Fibroblast of skin of left quadriceps (primary cell): ENCODE measurements around the gene PNISR.
A peak's percentile ranks its signal among the peaks of the same experiment; 100 is the strongest.
"Not testable (repeated sequence)": the region's sequence is repeated elsewhere in the genome, so short reads cannot be mapped to it uniquely, and the experiment has no call there.

Experiments used
- DNase-seq, 2 experiments: peaks; one replicate each; pipeline ENCODE4 v3.0.0-alpha.2; 2013; ENCODE audit warnings: low read depth in 2 of 2

Gene PNISR, protein sequence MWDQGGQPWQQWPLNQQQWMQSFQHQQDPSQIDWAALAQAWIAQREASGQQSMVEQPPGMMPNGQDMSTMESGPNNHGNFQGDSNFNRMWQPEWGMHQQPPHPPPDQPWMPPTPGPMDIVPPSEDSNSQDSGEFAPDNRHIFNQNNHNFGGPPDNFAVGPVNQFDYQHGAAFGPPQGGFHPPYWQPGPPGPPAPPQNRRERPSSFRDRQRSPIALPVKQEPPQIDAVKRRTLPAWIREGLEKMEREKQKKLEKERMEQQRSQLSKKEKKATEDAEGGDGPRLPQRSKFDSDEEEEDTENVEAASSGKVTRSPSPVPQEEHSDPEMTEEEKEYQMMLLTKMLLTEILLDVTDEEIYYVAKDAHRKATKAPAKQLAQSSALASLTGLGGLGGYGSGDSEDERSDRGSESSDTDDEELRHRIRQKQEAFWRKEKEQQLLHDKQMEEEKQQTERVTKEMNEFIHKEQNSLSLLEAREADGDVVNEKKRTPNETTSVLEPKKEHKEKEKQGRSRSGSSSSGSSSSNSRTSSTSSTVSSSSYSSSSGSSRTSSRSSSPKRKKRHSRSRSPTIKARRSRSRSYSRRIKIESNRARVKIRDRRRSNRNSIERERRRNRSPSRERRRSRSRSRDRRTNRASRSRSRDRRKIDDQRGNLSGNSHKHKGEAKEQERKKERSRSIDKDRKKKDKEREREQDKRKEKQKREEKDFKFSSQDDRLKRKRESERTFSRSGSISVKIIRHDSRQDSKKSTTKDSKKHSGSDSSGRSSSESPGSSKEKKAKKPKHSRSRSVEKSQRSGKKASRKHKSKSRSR

DNA sequence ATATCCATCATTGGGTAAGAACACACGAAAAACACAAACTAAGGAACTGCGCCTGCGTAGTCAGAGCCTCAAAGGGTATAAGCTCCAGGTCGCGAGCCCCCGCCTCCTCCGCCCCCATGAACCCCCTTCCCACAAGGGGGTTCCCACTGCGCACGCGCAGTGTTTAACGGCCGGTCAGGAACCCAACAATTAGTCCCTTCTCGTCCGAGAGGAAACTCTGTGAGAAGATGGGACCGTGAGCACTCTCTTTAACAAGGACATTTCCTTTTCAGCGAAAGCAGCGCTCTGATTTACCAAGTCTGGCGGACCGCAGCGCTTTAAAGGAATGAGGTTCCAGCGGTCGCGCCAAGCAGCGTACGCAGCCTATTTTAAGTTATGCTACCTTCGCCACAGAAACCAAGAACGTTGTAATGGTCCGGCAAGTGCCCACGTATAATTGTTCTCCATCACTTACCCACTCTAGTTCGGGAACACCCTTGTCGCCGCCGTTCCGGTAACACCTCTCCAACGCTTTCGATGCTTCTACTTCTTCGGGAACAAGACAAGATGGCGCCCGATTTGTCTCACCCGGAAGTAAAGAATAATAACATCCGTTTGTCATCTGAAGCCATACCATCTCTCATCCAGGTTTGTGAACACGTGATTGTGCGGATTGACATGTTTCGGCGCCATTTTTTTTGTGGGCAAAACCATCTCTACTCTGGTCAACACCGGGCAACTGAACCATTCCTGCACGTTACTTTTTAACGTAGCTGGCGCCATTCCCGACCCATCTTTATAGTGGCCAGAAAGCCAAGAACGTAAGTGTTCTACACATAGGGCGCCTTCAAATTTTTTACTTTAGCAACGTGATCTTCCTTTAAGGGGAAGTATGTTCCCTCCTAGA, at the start of gene PNISR:
TSS of gene PNISR (minus strand) at position 548 of the 886 bp plus-strand sequence. CDS start 10,649 bp downstream, outside the sequence.
- DNase-seq = peak; percentile 98

DNA sequence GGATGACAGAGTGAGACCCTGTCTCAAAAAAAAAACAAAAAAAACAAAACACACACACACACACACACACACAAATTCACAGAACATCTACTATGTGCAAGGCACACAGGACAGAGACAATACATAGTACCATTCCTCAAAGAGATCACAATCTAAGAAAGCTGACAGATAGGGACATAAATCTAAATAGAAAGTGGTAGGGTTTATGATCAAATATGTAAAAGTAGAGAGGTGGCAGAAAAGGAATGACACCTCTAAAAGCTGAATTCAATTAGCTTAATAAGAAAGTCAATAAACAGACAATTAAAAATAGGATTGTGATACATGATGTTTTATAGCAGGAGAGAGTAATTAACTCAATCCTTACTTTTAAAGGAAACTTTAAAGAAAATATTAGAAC, 48.6 kb upstream of the PNISR start:
- no peak for DNase-seq

DNA sequence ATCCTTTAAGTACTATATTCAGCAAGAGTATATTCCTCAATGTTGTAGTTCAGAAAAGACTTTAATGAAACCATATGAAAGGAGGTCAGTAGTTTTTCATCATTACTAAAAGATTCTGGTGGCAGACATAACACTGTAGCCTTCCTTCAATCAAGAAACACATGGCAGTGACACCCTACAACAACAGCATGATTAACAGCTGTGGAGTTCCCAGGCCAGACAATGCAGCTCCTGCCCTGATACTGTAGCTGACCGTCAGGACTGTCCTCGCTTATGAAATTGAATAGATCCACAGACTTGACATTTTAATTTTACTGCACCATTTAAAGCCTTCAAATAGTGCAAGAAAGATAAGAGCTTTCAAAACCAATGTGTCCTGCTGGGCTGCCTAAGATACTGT, 46.5 kb upstream of the PNISR start:
- DNase-seq = no peak

DNA sequence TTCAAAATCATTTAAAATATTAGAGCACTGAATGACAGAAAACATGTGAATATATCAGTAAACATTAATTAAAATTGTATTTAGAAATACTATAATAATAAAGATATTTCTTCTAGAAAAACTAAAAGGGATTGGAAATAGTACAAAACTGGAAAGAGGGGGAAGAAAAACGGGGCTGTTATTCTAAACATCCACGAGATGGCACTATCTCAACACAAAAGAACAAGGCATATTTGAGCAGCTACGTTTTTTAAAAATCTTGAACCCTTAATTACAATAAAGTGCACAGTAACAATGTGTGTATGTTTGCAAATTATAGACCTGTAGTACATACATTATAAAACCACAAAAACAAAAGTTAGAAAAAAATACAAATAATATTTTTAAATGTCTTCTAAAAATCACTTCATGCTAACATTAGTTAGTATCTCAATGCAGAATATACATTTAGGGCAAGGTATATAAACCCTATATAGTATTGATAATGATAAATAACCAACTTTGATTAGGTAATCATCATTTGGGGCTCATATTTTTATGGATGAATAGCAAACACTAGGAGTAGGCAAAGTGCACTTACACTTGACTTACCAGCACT, 42.5 kb upstream of the PNISR start:
- DNase-seq = peak in 1 of 2 experiments; percentile 10

DNA sequence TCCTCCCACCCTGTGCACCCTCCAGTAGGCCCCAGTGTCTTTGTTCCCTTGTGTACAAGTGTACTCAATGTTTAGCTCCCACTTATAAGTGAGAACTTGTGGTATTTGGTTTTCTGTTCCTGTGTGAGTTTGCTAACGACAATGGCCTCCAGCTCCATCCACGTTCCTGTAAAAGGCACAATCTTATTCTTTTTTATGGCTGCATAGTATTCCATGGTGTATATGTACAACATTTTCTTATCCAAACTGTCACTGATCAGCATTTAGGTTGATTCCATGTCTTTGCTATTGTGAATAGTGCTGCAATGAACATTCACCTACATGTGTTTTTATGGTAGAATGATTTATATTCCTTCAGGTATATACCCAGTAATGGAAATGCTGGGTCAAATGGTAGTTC, 34.0 kb upstream of the PNISR start:
- not testable (repeated sequence) for DNase-seq

DNA sequence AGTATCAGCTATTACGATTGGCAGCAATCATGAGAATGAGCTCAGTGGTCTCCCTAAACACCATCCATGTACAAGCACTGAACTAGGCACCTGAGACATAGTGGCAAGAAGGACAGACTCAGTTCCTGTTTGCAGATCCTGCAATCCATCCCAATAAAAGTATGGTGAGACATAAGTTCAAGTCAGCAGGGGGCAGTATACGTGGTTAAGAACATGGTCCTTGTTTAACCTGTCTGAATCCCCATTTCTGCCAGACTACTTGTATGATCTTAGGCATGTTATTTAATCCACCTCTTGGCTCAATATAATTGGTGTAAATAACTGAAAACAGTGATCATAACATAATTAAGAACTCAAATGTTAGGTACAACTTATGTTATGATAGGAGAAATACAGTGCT, 33.2 kb upstream of the PNISR start:
- DNase-seq = no peak

DNA sequence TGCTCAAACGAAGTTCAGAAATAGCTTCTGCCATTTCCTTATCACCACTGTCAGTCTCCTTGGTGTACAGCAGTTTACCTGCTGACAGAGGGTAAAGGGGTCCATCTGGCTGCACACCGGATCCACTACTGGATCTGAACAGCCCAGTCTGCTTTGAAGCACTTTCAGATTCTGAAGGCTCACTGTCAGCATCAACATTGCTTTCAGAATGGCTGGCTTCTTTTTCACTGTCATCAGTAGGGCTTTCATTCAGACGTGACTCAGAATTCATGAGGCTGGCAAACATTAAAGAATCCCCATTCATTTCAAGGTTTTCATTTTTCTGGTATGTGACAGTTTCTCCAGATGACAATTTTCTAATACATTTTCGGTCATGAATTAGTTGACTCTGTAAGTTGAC, 21.0 kb upstream of the PNISR start:
- DNase-seq = no peak

DNA sequence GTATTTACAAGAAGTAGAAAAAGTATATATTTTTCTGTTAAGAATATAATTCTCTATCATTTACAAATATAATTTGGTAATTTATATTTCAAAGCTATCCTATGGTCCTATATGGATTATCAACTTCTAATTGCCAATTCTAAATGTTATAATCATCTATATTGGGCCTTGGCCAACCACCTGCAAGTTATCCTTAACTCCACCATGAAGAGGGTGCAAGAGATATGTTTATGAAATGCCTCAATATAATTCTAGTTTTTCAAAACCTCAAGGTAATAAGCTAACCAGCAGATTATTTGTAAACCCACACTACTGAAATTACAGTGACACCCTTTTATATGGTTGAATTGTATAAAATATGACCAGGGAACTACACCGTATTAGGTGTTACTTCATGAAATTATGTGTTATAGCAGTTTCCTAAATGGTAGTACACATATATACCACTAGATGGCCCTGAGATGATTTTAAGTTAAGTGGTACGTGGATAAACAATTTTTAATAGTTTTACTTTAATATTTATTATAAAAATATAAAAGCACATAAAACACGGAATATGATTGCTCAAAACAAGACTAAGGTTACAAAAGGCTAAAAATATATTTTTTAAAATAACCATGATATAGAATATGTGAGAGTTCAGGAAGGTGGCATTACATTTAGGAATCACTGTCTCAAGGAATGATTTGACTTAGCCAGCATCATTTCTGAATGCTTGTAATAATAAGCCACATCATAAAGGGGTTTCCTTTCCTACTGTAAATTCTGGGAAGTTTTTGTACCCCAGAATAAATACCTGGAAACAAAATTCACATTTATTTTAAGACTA, 9.8 kb upstream of the PNISR start:
- no peak for DNase-seq

DNA sequence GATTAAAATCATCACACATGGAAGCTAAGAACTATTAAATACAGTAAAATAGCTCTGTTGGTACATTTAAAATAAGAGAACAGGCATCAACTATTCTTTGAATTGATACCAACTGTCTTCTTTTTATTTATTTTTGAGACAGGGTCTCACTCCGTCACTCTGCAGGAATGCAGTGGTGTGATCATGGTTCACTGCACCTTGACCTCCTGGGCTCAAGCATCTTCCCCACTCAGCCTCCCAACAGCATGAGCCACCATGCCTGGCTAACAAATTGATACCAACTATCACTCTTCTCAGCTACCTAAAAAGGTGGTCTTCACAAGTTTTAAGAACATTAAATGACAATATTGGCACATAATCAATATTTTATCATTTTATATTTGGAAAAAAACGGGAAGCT, 7.8 kb upstream of the PNISR start:
- no peak for DNase-seq

DNA sequence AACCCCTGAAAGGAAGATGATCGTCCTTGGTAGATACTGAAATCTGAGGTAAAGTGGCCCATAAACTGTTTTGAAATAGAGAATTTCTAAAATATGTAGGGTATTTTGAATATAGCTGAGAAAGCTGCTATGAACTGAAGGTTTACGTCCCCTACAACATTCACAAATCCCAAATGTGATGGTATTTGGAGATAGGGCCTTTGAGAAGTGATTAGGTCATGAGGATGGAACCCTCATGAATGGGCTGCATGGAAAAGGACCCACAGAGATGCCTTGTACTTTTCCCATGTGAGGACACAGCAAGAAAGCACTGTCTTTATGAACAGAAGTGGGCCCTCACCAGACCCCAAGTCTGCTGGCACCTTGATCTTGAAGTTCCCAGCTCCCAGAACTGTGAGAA, 6.8 kb upstream of the PNISR start:
- no peak for DNase-seq

DNA sequence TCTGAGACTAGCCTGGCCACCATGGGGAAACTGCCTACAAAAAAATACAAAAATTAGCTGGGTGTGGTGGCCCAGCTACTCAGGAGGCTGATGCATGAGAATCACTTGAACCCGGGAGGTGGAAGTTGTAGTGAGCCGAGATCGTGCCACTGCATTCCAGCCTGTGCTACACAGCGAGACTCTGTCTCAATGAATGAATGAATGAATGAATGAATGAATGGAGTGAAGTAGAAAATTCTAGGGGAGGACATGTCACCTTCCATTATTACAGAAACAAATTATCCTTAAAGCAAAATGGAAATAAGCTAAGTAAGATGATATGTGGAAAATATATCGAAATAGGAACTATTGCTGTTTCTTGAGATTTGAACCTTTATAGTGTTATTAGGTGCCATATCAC, 2.9 kb upstream of the PNISR start:
- no peak for DNase-seq

DNA sequence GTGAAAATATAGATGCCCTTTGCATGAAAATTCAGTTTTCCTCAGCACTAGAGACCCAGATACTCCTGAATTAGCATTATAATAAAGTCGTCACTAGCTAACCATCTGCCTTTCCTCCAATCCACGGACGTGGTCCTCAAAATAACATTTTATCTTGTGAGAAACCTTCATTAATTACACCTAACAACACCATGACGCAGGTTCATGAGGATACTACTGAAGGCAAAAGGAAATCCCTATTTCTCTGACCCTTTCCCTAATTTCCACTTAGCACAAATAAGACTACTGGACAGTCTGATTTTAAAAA, 1.3 kb upstream of the PNISR start:
- DNase-seq = no peak

DNA sequence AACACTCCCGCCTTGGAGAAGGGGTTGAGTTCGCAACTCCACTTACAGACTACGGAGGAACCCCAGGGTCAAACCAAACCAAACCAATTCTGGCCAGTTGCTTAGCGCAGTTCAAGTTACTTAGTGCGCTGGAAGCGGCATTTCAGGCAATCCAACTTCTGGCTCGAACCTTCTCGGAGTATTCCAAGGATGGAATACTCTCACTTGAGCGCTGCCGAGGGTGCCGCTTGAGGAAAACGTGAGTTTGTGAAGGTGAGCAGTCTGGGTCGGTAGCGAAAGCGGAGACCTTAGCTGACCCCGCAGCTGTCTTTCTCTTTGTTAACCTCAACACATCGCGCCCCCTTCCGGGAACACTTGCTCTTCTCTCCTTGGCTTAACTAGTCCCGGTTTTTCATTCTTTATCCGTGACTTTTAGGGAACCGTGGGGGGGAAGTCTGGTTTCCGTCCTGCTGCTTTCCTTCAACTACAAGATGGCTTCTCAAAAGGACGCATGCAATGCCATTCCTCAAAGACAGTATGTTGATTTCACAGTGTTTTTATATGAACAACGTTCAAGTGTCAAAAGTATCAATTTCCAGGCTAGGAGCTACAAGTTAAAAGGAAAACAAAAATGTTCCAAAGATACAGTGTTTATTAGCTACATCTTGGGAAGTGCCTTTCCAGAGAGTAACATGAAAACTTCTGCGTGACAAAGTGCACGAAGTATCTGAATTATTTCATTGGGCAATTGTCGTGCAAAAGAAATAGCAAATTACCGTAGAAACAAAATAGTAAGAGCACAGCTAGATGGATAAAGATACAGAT, 741 bp upstream of the PNISR start:
- DNase-seq = peak; percentile 62 to 64

DNA sequence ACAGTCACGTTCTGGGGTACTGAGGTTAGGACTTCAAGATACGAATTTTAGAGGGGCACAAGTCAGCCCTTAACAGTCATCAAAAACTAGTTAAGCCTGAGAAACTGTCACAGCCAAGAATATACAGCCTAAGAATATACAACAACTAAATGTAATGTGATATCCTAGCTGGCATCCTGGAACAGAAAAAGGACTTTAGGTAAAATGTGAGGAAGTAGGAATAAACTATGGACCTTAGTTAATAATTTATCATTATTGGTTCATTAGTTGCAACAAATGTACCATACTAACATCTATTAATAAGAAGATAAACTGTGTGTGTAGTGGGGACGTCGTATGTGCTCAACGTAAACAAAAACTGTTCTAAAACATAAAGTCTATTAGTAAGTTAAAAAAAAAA, 1.1 kb downstream of the PNISR start:
- no peak for DNase-seq

DNA sequence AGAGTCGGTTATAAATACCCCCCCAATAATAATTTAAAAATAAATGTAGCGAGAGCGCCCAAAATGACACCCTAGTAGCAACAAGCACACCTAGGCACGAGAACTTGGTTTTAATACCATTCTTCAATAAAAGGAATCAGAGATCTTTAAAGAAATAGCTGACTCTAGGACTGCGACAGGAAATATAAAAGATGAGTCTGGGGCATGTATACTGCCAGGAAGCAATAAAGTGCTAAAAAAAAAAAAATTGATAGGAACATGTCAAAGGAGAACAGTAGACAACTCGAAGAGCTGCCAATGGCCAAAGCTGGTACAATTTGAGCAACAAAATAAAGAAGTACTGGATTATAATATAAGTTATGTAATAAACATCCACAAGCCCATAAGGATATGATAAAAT, 2.2 kb downstream of the PNISR start:
- no peak for DNase-seq

DNA sequence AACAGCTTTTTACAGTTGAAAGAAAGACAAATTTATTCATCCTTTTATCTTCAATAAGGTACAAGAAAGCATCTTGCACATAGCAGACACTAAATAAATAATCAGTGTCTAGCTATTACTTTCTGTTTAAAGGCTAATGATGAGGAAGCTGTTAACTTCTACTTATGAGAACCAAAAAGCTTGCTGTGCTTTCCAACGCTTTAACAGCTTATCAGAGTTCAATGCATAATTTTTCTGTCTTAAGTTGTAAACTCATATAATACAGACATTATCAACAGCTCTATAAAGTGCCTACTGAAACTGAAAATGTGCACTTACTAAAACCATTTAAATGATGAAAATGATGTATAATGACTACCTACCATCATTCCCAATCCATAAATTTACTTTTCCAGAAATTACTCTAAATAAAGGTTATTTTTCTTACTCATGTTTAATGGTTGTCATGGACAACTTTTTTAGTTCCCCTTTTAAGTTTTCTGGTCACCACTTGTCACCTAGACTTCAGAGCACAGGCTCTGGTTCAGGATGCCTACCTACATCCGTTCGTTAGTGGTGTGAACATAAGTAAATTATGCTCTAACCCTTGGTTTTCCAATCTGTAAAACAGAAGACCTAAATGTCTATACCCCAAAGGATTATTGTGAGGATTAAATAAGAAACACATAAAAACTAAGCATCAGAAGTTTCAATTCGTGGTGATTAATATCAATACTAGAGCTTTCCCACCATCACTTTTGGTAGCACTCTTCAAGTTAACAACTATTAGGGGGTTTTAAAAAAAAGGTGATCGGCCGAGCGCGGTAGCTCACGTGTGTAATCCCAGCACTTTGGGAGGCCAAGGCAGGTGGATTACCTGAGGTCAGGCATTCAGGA, 8.0 kb downstream of the PNISR start:
- DNase-seq = no peak

DNA sequence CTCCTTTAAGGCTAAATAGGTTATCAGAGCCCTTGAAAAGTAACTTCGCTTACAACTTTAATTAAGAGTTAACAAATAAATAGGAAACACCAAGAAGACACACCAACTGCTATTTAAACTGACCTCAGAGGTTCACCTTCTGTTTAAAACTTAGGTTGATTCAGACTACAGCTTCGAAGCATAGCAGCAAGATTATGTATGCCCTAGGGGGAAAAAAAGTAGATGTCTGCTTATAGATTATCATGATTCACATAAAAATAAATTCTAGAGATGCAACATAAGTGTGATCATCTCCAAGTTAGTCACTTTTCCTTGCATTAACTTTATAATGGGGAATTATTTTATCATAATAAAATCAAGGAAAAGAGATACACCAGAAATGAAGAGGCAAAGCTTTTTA, 8.9 kb downstream of the PNISR start:
- DNase-seq = no peak

DNA sequence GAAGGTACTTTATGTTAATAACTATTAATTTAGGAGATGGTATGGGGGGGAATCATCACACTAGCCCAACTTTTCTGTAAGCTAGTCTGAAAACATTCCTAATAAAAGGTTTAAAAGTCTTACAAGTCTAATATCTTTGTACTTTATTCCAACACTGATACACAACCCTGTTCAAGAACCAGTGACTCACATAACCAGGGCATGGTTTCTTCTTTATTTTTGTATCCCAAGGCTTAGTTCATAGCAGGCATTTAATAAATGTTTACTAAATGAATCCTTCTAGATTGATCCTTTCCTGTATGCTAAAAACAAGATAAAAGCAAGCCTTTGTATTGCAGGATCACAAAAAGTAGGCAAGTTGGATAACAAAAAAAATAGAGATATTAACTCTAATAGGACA, 9.7 kb downstream of the PNISR start:
- no peak for DNase-seq

DNA sequence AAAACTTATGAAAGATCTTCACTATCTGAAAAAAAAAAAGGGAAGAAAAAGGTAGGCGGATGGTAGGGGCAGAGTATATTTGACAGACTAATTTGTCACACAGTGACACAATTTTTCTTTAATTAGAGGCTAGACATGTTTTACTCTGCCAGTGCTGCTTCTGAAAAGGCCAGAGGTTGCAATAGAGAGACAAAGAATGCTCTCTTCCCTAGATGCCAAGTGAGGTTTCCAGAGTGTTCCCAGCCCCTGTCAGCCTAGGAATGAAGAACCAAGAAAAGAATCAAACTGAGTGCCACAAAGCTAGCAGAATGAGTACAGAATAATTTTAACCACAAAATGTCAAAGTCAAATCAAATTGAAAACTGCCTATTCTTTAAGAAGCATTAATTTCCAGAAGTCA, 13.0 kb downstream of the PNISR start:
- no peak for DNase-seq
